SK-N-SH (cell line): ENCODE results near the gene VAV1.

Experiments used
- CHD2 ChIP-seq: fragments of 150-350 bp; IDR thresholded peaks from 2 replicates; pipeline ENCODE4 v1.6.1; 2018; ENCODE audit warnings: low read length; ENCODE audit not compliant: partially characterized antibody
- EP300 ChIP-seq, 2 experiments: IDR thresholded peaks; 2 replicates each; pipeline versions ENCODE4 v1.4.0 to v1.6.1; 2012; ENCODE audit warnings: borderline replicate concordance in 1 of 2, low read depth in 1 of 2, low read length in 1 of 2
- FOXM1 ChIP-seq: IDR thresholded peaks from 2 replicates; pipeline ENCODE4 v1.4.0; 2012; ENCODE audit warnings: low read depth, mild to moderate bottlenecking
- MXI1 ChIP-seq: IDR thresholded peaks from 2 replicates; pipeline ENCODE4 v1.6.1; 2012; ENCODE audit warnings: mild to moderate bottlenecking, low read depth, low read length, improper control_type of control experiment
- POLR2AphosphoS5 ChIP-seq: IDR thresholded peaks from 2 replicates; pipeline ENCODE4 v1.6.1; 2012; ENCODE audit warnings: low read depth, low read length
- SMC3 ChIP-seq: IDR thresholded peaks from 2 replicates; pipeline ENCODE4 v1.6.1; 2012; ENCODE audit warnings: low read depth, low read length, improper control_type of control experiment
- YY1 ChIP-seq: IDR thresholded peaks from 2 replicates; pipeline ENCODE4 v1.4.0; 2012; ENCODE audit warnings: low read depth, mild to moderate bottlenecking
- TF ChIP-seq, protein P1 (sequence below): fragments of 200-600 bp; sonication (generic); IDR thresholded peaks from 2 replicates; pipeline ENCODE4 v1.6.1; 2017; ENCODE audit warnings: antibody characterized with exemption, mild to moderate bottlenecking, moderate library complexity
- TF ChIP-seq, protein P2 (sequence below): IDR thresholded peaks from 2 replicates; pipeline ENCODE4 v1.6.1; 2012; ENCODE audit warnings: mild to moderate bottlenecking, low read depth, low read length, moderate library complexity

DNA sequence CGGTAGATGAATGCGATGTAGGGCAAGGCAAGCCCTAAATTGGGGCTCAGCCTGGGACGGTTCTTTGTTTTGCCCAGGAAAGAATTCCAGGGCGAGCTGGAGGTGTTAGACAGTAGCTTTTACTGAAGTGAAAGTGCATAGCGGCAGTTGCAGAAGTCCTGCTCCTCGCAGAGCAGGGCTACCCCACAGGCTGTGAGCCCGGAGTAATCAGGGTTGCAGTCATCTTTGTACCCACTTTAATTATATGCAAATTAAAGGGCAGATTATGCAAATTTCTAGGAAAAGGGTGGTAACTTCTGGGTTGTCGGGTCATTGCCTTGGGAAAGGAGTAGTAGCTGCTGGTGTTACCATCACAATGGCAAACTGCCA, 30.5 kb downstream of the VAV1 start:
- TF ChIP-seq POLR2AphosphoS5 (no peak), EP300 (IDR thresholded peaks at IDR 0.05; ENCODE audit: borderline replicate concordance in 1 of 2, low read depth in 1 of 2, low read length in 1 of 2) (no peak), CHD2 (no peak), FOXM1 (no peak), YY1 (no peak), SMC3 (no peak), MXI1 (no peak)
- TF ChIP-seq, protein P1, sequence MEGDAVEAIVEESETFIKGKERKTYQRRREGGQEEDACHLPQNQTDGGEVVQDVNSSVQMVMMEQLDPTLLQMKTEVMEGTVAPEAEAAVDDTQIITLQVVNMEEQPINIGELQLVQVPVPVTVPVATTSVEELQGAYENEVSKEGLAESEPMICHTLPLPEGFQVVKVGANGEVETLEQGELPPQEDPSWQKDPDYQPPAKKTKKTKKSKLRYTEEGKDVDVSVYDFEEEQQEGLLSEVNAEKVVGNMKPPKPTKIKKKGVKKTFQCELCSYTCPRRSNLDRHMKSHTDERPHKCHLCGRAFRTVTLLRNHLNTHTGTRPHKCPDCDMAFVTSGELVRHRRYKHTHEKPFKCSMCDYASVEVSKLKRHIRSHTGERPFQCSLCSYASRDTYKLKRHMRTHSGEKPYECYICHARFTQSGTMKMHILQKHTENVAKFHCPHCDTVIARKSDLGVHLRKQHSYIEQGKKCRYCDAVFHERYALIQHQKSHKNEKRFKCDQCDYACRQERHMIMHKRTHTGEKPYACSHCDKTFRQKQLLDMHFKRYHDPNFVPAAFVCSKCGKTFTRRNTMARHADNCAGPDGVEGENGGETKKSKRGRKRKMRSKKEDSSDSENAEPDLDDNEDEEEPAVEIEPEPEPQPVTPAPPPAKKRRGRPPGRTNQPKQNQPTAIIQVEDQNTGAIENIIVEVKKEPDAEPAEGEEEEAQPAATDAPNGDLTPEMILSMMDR: no peak
- TF ChIP-seq, protein P2, sequence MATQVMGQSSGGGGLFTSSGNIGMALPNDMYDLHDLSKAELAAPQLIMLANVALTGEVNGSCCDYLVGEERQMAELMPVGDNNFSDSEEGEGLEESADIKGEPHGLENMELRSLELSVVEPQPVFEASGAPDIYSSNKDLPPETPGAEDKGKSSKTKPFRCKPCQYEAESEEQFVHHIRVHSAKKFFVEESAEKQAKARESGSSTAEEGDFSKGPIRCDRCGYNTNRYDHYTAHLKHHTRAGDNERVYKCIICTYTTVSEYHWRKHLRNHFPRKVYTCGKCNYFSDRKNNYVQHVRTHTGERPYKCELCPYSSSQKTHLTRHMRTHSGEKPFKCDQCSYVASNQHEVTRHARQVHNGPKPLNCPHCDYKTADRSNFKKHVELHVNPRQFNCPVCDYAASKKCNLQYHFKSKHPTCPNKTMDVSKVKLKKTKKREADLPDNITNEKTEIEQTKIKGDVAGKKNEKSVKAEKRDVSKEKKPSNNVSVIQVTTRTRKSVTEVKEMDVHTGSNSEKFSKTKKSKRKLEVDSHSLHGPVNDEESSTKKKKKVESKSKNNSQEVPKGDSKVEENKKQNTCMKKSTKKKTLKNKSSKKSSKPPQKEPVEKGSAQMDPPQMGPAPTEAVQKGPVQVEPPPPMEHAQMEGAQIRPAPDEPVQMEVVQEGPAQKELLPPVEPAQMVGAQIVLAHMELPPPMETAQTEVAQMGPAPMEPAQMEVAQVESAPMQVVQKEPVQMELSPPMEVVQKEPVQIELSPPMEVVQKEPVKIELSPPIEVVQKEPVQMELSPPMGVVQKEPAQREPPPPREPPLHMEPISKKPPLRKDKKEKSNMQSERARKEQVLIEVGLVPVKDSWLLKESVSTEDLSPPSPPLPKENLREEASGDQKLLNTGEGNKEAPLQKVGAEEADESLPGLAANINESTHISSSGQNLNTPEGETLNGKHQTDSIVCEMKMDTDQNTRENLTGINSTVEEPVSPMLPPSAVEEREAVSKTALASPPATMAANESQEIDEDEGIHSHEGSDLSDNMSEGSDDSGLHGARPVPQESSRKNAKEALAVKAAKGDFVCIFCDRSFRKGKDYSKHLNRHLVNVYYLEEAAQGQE: no peak
